ENCODE results near the gene VEGFC. TPM values are rescaled to one million over a fixed set of nuclear protein-coding genes. Genes with fewer than 3 reads are reported as not detected.

Gene VEGFC
- polyA plus RNA-seq, 1 of the 3 experiments (the other 2 are of a cell fraction): 81.9 TPM

- H3K27me3 ChIP-seq (ENCODE audit: insufficient read depth): no peaks in the 10 kb centered on the region
- peaks cover 0 to 22% of the 10 kb centered on the region in 2 experiments; a peak in 1 of 4 replicates for H3K4me1 ChIP-seq (ENCODE audit: control insufficient read depth in 1 of 2, insufficient read depth in 2 of 2, low read depth in 1 of 2, low read length in 1 of 2)
- peak overlapping the region; percentile 22; the same call in 1 of the 2 replicates for H3K9ac ChIP-seq
- no peak for DNase-seq
- no peaks in the 10 kb centered on the region for H3K9me3 ChIP-seq
- H3K9me2 ChIP-seq: no peaks in the 10 kb centered on the region
- no peak overlapping the region for H2AFZ ChIP-seq (ENCODE audit: low read depth)
- peak overlapping the region; percentile 48 for H3K4me2 ChIP-seq
- H3K27ac ChIP-seq (ENCODE audit: low read depth in 2 of 2, low read length in 1 of 2): peak overlapping the region; percentile 78 to 89; a peak in 3 of 4 replicates
- TF ChIP-seq RAD21 (IDR thresholded peaks at IDR 0.05; ENCODE audit: low read length): no peak
- TF ChIP-seq USF1 (IDR thresholded peaks at IDR 0.05; ENCODE audit: borderline replicate concordance, low read depth): no peak
- CTCF ChIA-PET: no interaction called here
- peaks cover 55% of the 10 kb centered on the region for H3F3A ChIP-seq (replicated peaks; ENCODE audit: insufficient read depth)
- no peaks in the 10 kb centered on the region; the same call in 1 of the 2 replicates for H3K79me2 ChIP-seq (ENCODE audit: insufficient read depth)
- no peaks in the 10 kb centered on the region for H4K20me1 ChIP-seq (ENCODE audit: insufficient read depth)
- no peaks in the 10 kb centered on the region for H3K36me3 ChIP-seq (replicated peaks in 1 of 2; ENCODE audit: control insufficient read depth in 1 of 2, insufficient read depth in 2 of 2, low read length in 1 of 2)
- H3K4me3 ChIP-seq (ENCODE audit: low read depth in 2 of 2, low read length in 1 of 2): no peak overlapping the region
- POLR2A ChIA-PET: interaction anchor here (0.6 kb wide), 1 partner anchor 9 kb away, joined by 4 read pairs; no protein-coding TSS in a partner anchor
- 44% methylated on average over 3 of the region's 3 CpGs for WGBS (ENCODE audit: low lambda C conversion rate)
Observed at GRCh38 chr4:176839656-176840055, 46.9 kb upstream of the VEGFC start.

- peaks cover 63% of the 10 kb centered on the region for H3F3A ChIP-seq (replicated peaks; ENCODE audit: insufficient read depth)
- H3K9ac ChIP-seq: peak overlapping the region; percentile 22; the same call in 1 of the 2 replicates
- H3K36me3 ChIP-seq (replicated peaks in 1 of 2; ENCODE audit: control insufficient read depth in 1 of 2, insufficient read depth in 2 of 2, low read length in 1 of 2): no peaks in the 10 kb centered on the region
- ChIA-PET POLR2A (no interaction called here), CTCF (no interaction called here)
- H4K20me1 ChIP-seq (ENCODE audit: insufficient read depth): no peaks in the 10 kb centered on the region
- WGBS (ENCODE audit: low lambda C conversion rate): 25% methylated on average over 7 of the region's 7 CpGs
- H3K9me2 ChIP-seq: no peaks in the 10 kb centered on the region
- peak overlapping the region; percentile 48 for H3K4me2 ChIP-seq
- no peaks in the 10 kb centered on the region for H3K27me3 ChIP-seq (ENCODE audit: insufficient read depth)
- H3K27ac ChIP-seq (ENCODE audit: low read depth in 2 of 2, low read length in 1 of 2): peak overlapping the region; percentile 78 to 89; a peak in 3 of 4 replicates
- H3K4me1 ChIP-seq (ENCODE audit: control insufficient read depth in 1 of 2, insufficient read depth in 2 of 2, low read depth in 1 of 2, low read length in 1 of 2): peaks cover 0 to 22% of the 10 kb centered on the region in 2 experiments; a peak in 2 of 4 replicates
- no peaks in the 10 kb centered on the region; the same call in 1 of the 2 replicates for H3K79me2 ChIP-seq (ENCODE audit: insufficient read depth)
- DNase-seq: no peak
- no peaks in the 10 kb centered on the region for H3K9me3 ChIP-seq
- no peak overlapping the region for H2AFZ ChIP-seq (ENCODE audit: low read depth)
- no peak overlapping the region for H3K4me3 ChIP-seq (ENCODE audit: low read depth in 2 of 2, low read length in 1 of 2)
- TF ChIP-seq GABPA (IDR thresholded peaks at IDR 0.05; ENCODE audit: low read depth) (no peak), USF2 (IDR thresholded peaks at IDR 0.05; ENCODE audit: borderline replicate concordance, low read depth, low read length) (no peak), SMC3 (IDR thresholded peaks at IDR 0.05; ENCODE audit: low read depth, low read length) (no peak), YY1 (IDR thresholded peaks at IDR 0.05; ENCODE audit: low read depth) (no peak), RAD21 (IDR thresholded peaks at IDR 0.05; ENCODE audit: low read length) (no peak), NRF1 (IDR thresholded peaks at IDR 0.05; ENCODE audit: low read depth, low read length) (no peak), JUND (IDR thresholded peaks at IDR 0.05) (peak; percentile 75), TAF1 (IDR thresholded peaks at IDR 0.05; ENCODE audit: borderline replicate concordance, low read depth, low read length) (no peak), EP300 (IDR thresholded peaks at IDR 0.05; ENCODE audit: borderline replicate concordance in 1 of 2, low read depth in 1 of 2, low read length in 1 of 2) (peak in 1 of 2 experiments; percentile 68; a peak in 1 of 4 replicates), IRF3 (IDR thresholded peaks at IDR 0.05; ENCODE audit: low read depth, low read length) (no peak), TCF12 (IDR thresholded peaks at IDR 0.05) (peak; percentile 82), CTCF (IDR thresholded peaks at IDR 0.05) (no peak), REST (IDR thresholded peaks at IDR 0.05; ENCODE audit: low read depth, low read length) (no peak), PBX3 (IDR thresholded peaks at IDR 0.05) (peak; percentile 73)
Observed at GRCh38 chr4:176838601-176839433, 46.1 kb upstream of the VEGFC start.

All from SK-N-SH (cell line).